ENCODE results near the gene GORASP2. TPM values are rescaled to one million over a fixed set of nuclear protein-coding genes. Genes with fewer than 3 reads are reported as not detected.

The GORASP2 gene
- total RNA-seq, 1 experiment from 2014 or later: 87.9 TPM

DNA sequence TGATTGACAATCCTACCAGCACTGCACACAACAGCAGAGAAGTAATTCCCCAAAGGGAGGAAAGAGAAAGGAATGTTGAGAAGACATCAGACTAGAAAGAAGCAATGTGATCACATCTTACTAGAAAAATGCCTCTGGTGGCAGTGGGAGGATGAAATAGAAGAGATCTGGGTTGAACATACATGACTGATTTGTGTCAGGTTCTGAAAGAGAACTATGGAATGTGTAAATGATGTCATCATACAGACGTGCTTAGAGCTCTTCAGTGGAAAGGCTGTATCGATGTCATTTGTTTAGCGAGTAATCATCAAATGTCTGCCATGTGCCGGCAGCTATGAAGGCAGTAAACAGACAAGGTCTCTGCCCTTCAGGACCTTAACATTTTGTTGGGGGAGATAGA, 24.9 kb downstream of the GORASP2 start:
- H3K4me2 ChIP-seq (ENCODE audit: low read length): no peak overlapping the region
- no peaks in the 10 kb centered on the region for H3K9me3 ChIP-seq (ENCODE audit: control insufficient read depth in 1 of 2, insufficient read depth in 1 of 2, low read depth in 1 of 2, low read length in 2 of 2)
- H3K9me2 ChIP-seq (ENCODE audit: insufficient read depth): no peaks in the 10 kb centered on the region
- H3K27me3 ChIP-seq (ENCODE audit: insufficient read depth, low read length): no peaks in the 10 kb centered on the region
- H4K20me1 ChIP-seq (ENCODE audit: insufficient read depth): 0 out of 2 replicates have a peak, but pooled peaks cover 1% of the 10 kb centered on the region
- no peak for TF ChIP-seq FOSL1 (IDR thresholded peaks at IDR 0.05; ENCODE audit: low read depth)
- no peak for TF ChIP-seq YY1 (IDR thresholded peaks at IDR 0.05; ENCODE audit: extremely low read depth, insufficient replicate concordance, low read depth, low read length)
- TF ChIP-seq CBX3 (IDR thresholded peaks at IDR 0.05; ENCODE audit: low read depth): no peak
- TF ChIP-seq POLR2AphosphoS5 (IDR thresholded peaks at IDR 0.05; ENCODE audit: low read depth, low read length): no peak
- no peak for TF ChIP-seq ELF1 (IDR thresholded peaks at IDR 0.05; ENCODE audit: borderline replicate concordance, low read depth)
- TF ChIP-seq, protein P1, sequence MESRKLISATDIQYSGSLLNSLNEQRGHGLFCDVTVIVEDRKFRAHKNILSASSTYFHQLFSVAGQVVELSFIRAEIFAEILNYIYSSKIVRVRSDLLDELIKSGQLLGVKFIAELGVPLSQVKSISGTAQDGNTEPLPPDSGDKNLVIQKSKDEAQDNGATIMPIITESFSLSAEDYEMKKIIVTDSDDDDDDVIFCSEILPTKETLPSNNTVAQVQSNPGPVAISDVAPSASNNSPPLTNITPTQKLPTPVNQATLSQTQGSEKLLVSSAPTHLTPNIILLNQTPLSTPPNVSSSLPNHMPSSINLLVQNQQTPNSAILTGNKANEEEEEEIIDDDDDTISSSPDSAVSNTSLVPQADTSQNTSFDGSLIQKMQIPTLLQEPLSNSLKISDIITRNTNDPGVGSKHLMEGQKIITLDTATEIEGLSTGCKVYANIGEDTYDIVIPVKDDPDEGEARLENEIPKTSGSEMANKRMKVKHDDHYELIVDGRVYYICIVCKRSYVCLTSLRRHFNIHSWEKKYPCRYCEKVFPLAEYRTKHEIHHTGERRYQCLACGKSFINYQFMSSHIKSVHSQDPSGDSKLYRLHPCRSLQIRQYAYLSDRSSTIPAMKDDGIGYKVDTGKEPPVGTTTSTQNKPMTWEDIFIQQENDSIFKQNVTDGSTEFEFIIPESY (IDR thresholded peaks at IDR 0.05; ENCODE audit: extremely low read depth, insufficient replicate concordance, low read length): no peak
- TF ChIP-seq RAD21 (IDR thresholded peaks at IDR 0.05; ENCODE audit: low read depth): no peak
- TF ChIP-seq, protein P2, sequence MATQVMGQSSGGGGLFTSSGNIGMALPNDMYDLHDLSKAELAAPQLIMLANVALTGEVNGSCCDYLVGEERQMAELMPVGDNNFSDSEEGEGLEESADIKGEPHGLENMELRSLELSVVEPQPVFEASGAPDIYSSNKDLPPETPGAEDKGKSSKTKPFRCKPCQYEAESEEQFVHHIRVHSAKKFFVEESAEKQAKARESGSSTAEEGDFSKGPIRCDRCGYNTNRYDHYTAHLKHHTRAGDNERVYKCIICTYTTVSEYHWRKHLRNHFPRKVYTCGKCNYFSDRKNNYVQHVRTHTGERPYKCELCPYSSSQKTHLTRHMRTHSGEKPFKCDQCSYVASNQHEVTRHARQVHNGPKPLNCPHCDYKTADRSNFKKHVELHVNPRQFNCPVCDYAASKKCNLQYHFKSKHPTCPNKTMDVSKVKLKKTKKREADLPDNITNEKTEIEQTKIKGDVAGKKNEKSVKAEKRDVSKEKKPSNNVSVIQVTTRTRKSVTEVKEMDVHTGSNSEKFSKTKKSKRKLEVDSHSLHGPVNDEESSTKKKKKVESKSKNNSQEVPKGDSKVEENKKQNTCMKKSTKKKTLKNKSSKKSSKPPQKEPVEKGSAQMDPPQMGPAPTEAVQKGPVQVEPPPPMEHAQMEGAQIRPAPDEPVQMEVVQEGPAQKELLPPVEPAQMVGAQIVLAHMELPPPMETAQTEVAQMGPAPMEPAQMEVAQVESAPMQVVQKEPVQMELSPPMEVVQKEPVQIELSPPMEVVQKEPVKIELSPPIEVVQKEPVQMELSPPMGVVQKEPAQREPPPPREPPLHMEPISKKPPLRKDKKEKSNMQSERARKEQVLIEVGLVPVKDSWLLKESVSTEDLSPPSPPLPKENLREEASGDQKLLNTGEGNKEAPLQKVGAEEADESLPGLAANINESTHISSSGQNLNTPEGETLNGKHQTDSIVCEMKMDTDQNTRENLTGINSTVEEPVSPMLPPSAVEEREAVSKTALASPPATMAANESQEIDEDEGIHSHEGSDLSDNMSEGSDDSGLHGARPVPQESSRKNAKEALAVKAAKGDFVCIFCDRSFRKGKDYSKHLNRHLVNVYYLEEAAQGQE (IDR thresholded peaks at IDR 0.05; ENCODE audit: low read depth): no peak
- no peak for TF ChIP-seq CEBPB (IDR thresholded peaks at IDR 0.05; ENCODE audit: low read depth)
- TF ChIP-seq JUND (IDR thresholded peaks at IDR 0.05): no peak
- TF ChIP-seq, protein P3, sequence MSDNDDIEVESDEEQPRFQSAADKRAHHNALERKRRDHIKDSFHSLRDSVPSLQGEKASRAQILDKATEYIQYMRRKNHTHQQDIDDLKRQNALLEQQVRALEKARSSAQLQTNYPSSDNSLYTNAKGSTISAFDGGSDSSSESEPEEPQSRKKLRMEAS (IDR thresholded peaks at IDR 0.05): no peak
- TF ChIP-seq ZNF274 (IDR thresholded peaks at IDR 0.05; ENCODE audit: low read depth, low read length): no peak
- TF ChIP-seq POLR2A (IDR thresholded peaks at IDR 0.05; ENCODE audit: borderline replicate concordance, extremely low read depth, insufficient read depth, insufficient read length): no peak
- no peak for TF ChIP-seq ZFX (IDR thresholded peaks at IDR 0.05)
- no peak for TF ChIP-seq TCF7L2 (IDR thresholded peaks at IDR 0.05; ENCODE audit: borderline replicate concordance, extremely low read depth, insufficient read depth, insufficient read length)
- TF ChIP-seq SRF (IDR thresholded peaks at IDR 0.05; ENCODE audit: low read depth): no peak
- TF ChIP-seq, protein P4, sequence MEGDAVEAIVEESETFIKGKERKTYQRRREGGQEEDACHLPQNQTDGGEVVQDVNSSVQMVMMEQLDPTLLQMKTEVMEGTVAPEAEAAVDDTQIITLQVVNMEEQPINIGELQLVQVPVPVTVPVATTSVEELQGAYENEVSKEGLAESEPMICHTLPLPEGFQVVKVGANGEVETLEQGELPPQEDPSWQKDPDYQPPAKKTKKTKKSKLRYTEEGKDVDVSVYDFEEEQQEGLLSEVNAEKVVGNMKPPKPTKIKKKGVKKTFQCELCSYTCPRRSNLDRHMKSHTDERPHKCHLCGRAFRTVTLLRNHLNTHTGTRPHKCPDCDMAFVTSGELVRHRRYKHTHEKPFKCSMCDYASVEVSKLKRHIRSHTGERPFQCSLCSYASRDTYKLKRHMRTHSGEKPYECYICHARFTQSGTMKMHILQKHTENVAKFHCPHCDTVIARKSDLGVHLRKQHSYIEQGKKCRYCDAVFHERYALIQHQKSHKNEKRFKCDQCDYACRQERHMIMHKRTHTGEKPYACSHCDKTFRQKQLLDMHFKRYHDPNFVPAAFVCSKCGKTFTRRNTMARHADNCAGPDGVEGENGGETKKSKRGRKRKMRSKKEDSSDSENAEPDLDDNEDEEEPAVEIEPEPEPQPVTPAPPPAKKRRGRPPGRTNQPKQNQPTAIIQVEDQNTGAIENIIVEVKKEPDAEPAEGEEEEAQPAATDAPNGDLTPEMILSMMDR (IDR thresholded peaks at IDR 0.05 in 2 of 3, conservative IDR thresholded peaks at IDR 0.05 in 1 of 3; ENCODE audit: borderline replicate concordance in 1 of 3, insufficient read depth in 1 of 3, low read depth in 2 of 3, low read length in 2 of 3): no peak
- TF ChIP-seq EZH2phosphoT487 (IDR thresholded peaks at IDR 0.05; ENCODE audit: borderline replicate concordance): no peak
- TF ChIP-seq SIN3A (IDR thresholded peaks at IDR 0.05; ENCODE audit: low read depth): no peak
- H3K4me3 ChIP-seq (replicated peaks in 1 of 2; ENCODE audit: low read depth in 1 of 2, low read length in 2 of 2): no peak overlapping the region
- H3K9ac ChIP-seq (ENCODE audit: low read length): no peak overlapping the region
- no peaks in the 10 kb centered on the region for H3K4me1 ChIP-seq (ENCODE audit: control insufficient read depth in 1 of 2, insufficient read depth in 2 of 2, low read length in 2 of 2)
- POLR2A ChIA-PET: no interaction called here
- DNase-seq (ENCODE audit: low read depth, low spot score) (no peak), ATAC-seq (no peak)
- CTCF ChIA-PET: no interaction called here
- no peak overlapping the region for H3K27ac ChIP-seq (ENCODE audit: low read depth, low read length)
- RAD21 ChIA-PET (ENCODE audit: low non-redundant PET in 1 of 2, low total read pairs in 2 of 2, uncharacterized antibody in 2 of 2, unreplicated experiment in 2 of 2): no interaction called here
- no TSS peak for BruUV-seq (replicated peaks)
- no peak overlapping the region for H2AFZ ChIP-seq (ENCODE audit: low read depth, low read length, poor library complexity, severe bottlenecking)
- intact Hi-C loops (cut with micrococcal nuclease): no loop called here
- peaks cover 60 to 69% of the 10 kb centered on the region in 2 experiments for H3K36me3 ChIP-seq (ENCODE audit: control insufficient read depth in 1 of 2, insufficient read depth in 2 of 2, low read length in 2 of 2)
- peaks cover 5% of the 10 kb centered on the region; the same call in 1 of the 2 replicates for H3K79me2 ChIP-seq (ENCODE audit: insufficient read depth, low read length)
